HG03039 (cell line): ENCODE results near the gene MMEL1.

Source experiments
- ATAC-seq: cut with Tn5 transposase; IDR thresholded peaks from one replicate; pipeline ENCODE4 v1.9.1; 2021; ENCODE audit warnings: mild to moderate bottlenecking, moderate library complexity; ENCODE audit not compliant: unreplicated experiment

Gene MMEL1

GRCh38 chr1:2606881-2607621 is 25.8 kb downstream of the MMEL1 start:
- no peak for ATAC-seq

GRCh38 chr1:2606396-2606880 is 26.4 kb downstream of the MMEL1 start:
- no peak for ATAC-seq

- no peak for ATAC-seq
Measured at GRCh38 chr1:2605509-2606395, 27.1 kb downstream of the MMEL1 start.

DNA sequence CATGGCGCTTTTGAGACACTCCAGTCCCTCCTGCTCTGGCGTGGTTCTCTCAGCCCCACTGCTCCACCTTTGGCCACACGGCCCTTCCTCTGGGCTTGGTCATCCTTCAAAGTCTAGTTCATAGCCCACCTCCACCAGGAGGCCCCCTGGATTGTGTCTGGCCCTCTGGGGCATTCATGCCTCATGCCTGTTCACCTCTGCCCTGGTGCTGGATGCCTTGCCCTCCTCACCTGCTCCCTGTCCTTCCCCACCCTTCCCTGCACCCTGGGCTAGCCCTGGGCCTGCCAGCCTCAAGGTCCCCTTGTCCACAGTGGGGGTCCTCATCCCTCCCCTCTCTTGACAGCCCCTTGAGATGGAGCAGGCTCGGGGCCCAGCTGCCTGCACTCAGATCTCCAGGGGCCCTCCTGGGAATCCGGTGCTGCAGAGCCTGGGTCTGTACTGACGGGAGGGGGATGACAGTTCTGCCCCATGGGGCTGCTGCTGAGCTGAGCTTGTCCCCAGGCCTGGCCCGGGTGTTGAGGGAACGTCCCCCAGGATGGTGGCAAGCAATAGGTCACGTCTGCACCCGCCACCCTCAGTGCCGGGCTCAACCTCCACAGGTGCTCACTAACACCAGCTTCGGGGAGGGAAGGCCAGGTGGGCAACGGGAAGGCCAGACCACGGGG is 27.8 kb downstream of the MMEL1 start:
- ATAC-seq = no peak

DNA sequence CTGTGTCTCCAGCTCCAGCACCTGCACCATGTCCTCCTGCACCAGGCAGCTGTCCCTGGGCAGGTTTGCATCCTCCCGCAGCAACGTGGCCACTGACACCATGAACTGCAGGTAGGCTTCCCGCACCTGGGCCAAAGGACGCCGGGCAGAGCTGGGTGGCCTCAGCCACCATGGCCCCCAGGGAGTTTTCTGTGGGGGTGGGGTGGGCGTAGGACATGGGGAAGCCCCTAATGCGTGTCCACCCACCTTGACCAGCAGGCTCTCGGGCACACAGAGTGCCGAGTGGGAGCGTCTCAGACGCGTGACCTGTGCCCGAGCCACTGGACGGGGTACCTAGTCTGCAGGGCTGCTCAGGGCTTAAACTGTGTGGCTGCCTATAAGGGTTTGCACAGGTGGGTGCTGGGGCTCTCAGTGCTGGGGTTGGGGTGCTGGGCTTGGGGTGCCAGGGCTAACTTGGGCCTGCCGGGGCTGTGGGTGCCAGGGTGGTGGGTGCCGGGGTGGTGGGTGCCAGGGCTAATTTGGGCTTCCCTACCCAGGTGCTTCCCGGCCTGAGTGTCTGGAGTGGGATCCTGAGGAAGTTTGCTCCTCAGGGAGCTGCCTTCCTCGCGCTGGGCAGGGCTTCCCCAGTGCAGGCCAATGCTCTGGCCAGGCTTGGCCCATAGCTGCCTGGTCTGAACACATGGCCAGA is 28.5 kb downstream of the MMEL1 start:
- ATAC-seq = no peak

GRCh38 chr1:2603521-2604155 is 29.2 kb downstream of the MMEL1 start:
- no peak for ATAC-seq

GRCh38 chr1:2602866-2603520 is 29.8 kb downstream of the MMEL1 start:
- ATAC-seq = no peak

- no peak for ATAC-seq
Measured at GRCh38 chr1:2602311-2602835, 30.4 kb downstream of the MMEL1 start.

- ATAC-seq = no peak
Measured at GRCh38 chr1:2601721-2602303, 31.0 kb downstream of the MMEL1 start.

DNA sequence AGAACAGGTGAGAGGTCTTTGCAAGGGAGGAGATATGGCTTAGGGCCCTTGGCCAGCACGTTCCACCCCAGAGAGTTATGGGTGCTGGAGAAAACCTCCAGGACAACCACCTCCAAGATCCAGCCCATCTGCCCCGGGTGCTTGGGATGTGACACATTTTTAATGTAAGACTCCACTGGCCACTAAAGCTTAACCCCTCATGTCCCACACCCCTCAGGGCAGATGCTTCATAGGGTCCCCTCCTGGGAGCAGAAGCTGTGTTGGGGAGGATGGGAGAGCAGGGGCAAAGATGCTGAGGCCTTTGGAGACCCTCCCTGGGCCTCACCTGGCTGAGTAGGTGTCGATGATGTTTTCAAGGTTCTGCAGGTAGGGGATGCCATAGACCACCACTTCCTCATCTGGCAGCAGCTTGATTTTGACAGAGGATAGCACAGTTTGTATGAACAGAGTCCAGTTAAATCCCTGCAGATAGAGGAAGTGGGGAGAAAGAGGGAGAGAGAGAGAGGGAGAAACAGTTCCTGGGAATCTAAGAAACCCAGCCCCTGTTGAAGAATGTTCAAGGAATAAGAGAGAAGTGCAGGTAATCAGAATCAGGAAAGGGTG is 34.4 kb downstream of the MMEL1 start:
- ATAC-seq = no peak

DNA sequence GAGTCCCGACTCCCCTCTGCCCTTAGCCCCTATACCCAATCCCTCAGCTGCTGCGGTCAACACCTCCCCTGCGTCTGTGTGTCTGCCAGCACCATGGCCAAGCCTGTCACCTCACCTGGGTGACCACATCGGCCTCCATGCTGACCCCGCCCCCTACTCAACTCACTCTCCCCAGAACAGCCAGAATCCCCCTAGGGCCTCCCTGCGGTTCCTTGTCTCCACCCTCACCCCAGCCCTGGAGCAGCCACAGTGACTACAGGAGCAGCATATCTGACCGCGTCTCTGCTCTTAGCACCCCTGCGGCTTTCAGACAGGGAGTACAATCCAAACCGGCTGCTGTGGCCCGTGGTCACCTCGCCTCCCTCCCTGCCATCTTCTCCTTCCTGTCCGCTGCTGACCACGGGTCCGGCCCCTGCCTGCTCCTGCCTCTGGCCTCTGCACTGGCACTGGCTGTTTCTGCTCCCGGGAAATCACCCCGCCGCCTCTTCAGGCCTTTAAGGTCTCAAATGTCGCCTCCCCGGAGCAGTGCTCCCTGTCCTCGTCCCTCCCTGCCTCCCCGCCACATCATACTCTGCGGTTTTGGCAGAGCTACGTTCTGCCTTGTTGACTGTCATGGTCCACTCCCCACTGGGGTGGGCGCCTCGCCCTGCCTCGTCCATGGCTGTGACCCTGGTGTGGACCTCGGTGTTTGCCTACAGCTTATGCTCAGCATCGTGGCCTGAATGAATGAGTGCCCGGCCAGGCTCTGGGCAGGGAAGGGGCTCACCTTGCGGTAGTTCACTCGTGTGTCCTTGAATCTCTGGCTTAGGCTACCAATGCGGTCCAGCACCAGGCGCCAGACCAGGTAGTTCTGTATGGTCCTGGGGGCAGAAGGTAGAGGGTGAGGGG is 35.1 kb downstream of the MMEL1 start:
- ATAC-seq = no peak

- ATAC-seq = no peak
Measured at GRCh38 chr1:2596530-2597333, 36.1 kb downstream of the MMEL1 start.

GRCh38 chr1:2595812-2596529 is 36.8 kb downstream of the MMEL1 start:
- ATAC-seq = no peak

GRCh38 chr1:2595261-2595811 is 37.5 kb downstream of the MMEL1 start:
- ATAC-seq = no peak

DNA sequence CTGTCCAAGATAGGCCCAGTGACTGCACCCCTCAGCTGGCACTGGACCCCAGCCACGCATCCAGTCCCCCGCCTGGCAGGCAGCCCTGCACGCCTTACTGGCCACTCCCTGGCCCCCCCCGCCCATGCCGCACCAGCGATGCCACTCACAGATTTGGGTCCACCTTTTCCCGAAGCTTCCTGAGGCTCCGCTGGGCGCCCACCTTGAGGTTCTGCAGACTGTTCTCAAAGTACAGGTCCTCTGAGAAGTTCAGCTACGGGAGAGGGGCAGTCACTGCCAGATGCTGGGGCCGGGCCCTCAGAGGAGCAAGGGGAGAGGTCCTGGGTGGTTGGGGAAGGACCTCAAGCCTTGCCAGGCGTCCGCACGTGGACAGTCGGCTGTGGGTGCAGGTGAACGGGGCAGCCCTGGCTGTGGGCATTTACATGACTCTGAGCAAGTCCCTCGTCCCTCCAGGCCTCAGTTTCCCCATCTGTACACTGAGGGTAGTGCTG is 38.1 kb downstream of the MMEL1 start:
- ATAC-seq = no peak
